ENCODE measurements around the gene TUBAL3. TPM values are rescaled to one million over a fixed set of nuclear protein-coding genes. Genes with fewer than 3 reads are reported as not detected.

TUBAL3 gene
- total RNA-seq, 2 donors from 2014 or later: 12.8 to 39.6 TPM

DNA sequence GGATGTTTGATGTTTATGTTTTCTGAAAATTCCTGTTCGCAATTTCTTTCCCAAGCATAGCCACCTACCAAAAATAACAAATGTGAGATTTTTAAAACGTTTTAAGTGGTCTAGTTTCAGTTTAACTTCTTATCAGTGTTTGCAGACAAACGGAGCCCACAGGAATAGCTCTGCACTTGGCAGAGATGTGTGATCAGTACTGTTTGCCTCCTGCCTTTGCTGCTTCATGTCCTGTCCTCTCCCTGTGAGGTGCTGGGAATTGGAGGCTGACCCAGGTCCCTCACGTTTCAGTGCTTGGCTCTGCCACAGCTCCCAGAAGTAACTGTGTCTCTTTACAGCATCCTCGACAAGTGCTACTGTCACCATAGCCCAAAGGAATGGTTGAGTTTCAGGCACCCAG is 38.7 kb downstream of the TUBAL3 start:
- no peak overlapping the region for H3K4me3 ChIP-seq
- no peaks in the 10 kb centered on the region for H3K9me3 ChIP-seq
- no peaks in the 10 kb centered on the region for H3K36me3 ChIP-seq
- intact Hi-C loops (cut with DNase I): no loop called here
- DNase-seq: no peak
- no peaks in the 10 kb centered on the region for H3K27me3 ChIP-seq
- no peak overlapping the region for H3K27ac ChIP-seq
- H3K9ac ChIP-seq (ENCODE audit: low read depth in 2 of 2, low read length in 2 of 2): no peak overlapping the region
- no peaks in the 10 kb centered on the region for H3K4me1 ChIP-seq
- TF ChIP-seq, protein P1, sequence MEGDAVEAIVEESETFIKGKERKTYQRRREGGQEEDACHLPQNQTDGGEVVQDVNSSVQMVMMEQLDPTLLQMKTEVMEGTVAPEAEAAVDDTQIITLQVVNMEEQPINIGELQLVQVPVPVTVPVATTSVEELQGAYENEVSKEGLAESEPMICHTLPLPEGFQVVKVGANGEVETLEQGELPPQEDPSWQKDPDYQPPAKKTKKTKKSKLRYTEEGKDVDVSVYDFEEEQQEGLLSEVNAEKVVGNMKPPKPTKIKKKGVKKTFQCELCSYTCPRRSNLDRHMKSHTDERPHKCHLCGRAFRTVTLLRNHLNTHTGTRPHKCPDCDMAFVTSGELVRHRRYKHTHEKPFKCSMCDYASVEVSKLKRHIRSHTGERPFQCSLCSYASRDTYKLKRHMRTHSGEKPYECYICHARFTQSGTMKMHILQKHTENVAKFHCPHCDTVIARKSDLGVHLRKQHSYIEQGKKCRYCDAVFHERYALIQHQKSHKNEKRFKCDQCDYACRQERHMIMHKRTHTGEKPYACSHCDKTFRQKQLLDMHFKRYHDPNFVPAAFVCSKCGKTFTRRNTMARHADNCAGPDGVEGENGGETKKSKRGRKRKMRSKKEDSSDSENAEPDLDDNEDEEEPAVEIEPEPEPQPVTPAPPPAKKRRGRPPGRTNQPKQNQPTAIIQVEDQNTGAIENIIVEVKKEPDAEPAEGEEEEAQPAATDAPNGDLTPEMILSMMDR (IDR thresholded peaks at IDR 0.05): no peak

DNA sequence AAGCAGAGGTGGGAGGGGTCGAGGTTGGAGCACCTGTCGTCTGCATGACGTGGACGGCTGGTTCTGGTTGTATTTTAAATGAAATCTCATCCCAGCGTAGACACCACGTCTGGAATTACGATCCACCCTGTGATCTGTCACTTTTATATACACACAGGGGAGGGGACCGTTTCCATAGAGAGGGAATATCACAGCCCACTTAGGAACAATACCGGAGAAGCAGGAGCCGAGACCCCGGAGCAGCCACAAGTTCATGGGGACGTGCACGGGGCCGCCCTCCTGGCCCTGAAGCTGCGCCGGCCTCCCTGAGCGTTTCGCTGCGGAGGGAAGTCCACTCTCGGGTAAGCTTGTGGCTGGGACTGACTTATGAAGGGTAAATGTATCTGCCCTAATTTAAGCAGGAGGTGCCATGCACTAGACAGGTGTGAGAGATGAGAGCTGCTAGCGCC is 39.7 kb downstream of the TUBAL3 start, which contains the start of gene UCN3:
TSS of gene UCN3 (plus strand) at position 77 of the 449 bp plus-strand sequence. CDS start 8,755 bp downstream, outside the sequence.
- Histone ChIP-seq H3K27me3 (no peaks in the 10 kb centered on the region), H3K9ac (ENCODE audit: low read depth in 2 of 2, low read length in 2 of 2) (no peak within 1 kb of the TSS), H3K4me1 (no peaks in the 10 kb centered on the region), H3K36me3 (no peaks in the 10 kb centered on the region), H3K27ac (no peak within 1 kb of the TSS), H3K4me3 (no peak within 1 kb of the TSS), H3K9me3 (no peaks in the 10 kb centered on the region)
- no peak for DNase-seq
- intact Hi-C loops (cut with DNase I): no loop called here
- TF ChIP-seq, protein P1 (IDR thresholded peaks at IDR 0.05): no peak

DNA sequence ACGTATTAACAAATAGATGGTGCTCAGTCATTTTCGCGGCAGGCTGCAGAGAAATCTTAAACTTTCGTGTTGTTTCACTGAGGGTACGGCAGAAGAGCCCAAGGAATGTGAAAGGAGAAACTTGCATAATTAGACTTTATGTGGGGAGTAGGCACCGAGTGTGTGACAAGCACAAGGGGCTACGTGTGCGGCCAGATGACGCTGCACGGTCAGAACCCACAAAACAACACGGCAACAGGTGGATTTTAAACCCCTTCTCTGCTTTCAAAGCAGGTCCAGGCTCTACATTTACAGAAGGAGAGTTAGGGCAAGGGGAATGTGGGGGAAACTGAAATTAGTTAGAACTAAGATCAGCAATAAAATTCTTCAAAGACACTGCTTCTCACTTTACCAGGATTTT is 40.3 kb downstream of the TUBAL3 start:
- no peaks in the 10 kb centered on the region for H3K36me3 ChIP-seq
- no peaks in the 10 kb centered on the region for H3K4me1 ChIP-seq
- no peak overlapping the region for H3K9ac ChIP-seq (ENCODE audit: low read depth in 2 of 2, low read length in 2 of 2)
- TF ChIP-seq, protein P1 (IDR thresholded peaks at IDR 0.05): no peak
- no peaks in the 10 kb centered on the region for H3K9me3 ChIP-seq
- H3K27me3 ChIP-seq: no peaks in the 10 kb centered on the region
- H3K4me3 ChIP-seq: no peak overlapping the region
- intact Hi-C loops (cut with DNase I): no loop called here
- H3K27ac ChIP-seq: no peak overlapping the region
- DNase-seq: no peak

DNA sequence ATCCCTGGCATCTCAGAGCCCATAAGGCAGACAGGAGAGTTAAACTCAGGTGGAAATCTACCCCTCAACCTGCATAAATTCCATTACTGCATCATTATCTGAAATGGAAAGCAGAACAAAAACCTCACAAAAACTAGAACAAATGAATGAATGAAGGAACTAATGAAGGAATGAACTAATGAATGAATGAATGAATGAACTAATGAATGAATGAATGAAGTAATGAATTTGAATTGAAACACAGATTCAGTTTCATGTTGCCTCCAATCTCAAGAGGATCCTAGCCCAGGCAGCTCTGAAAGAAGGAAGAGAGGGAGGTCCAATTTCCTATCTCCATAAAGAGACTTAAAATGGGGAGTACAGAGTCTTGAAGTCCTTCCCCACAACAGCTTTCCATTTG is 41.8 kb downstream of the TUBAL3 start:
- Histone ChIP-seq H3K9me3 (no peaks in the 10 kb centered on the region), H3K9ac (ENCODE audit: low read depth in 2 of 2, low read length in 2 of 2) (no peak overlapping the region), H3K4me1 (no peaks in the 10 kb centered on the region), H3K27me3 (no peaks in the 10 kb centered on the region), H3K27ac (no peak overlapping the region), H3K4me3 (no peak overlapping the region), H3K36me3 (no peaks in the 10 kb centered on the region)
- intact Hi-C loops (cut with DNase I): no loop called here
- TF ChIP-seq, protein P1 (IDR thresholded peaks at IDR 0.05): no peak
- DNase-seq: no peak

DNA sequence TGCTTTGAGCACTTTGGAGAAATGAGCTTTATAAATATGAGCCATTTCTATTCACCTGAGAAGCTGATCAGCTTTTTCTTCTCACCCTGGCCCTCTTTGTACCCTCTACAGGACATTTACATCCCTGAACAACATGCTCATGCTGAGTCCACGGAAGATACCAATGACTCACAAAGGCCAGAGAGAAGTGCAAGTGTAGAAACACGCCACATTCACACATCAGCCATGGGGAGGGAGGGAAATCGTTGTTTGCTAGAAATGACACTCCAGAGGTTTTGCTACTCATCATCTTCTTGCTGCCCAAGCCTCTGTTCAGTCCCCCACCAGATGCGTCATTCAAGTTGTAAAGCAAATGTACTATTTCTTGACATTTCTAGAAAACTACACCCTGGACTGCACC is 42.7 kb downstream of the TUBAL3 start:
- H3K4me1 ChIP-seq: no peaks in the 10 kb centered on the region
- intact Hi-C loops (cut with DNase I): no loop called here
- no peak for DNase-seq
- TF ChIP-seq, protein P1 (IDR thresholded peaks at IDR 0.05): no peak
- H3K27ac ChIP-seq: no peak overlapping the region
- H3K36me3 ChIP-seq: no peaks in the 10 kb centered on the region
- H3K27me3 ChIP-seq: no peaks in the 10 kb centered on the region
- no peak overlapping the region for H3K9ac ChIP-seq (ENCODE audit: low read depth in 2 of 2, low read length in 2 of 2)
- no peaks in the 10 kb centered on the region for H3K9me3 ChIP-seq
- no peak overlapping the region for H3K4me3 ChIP-seq
